ENCODE measurements around the gene RAE1.

RAE1 gene

DNA sequence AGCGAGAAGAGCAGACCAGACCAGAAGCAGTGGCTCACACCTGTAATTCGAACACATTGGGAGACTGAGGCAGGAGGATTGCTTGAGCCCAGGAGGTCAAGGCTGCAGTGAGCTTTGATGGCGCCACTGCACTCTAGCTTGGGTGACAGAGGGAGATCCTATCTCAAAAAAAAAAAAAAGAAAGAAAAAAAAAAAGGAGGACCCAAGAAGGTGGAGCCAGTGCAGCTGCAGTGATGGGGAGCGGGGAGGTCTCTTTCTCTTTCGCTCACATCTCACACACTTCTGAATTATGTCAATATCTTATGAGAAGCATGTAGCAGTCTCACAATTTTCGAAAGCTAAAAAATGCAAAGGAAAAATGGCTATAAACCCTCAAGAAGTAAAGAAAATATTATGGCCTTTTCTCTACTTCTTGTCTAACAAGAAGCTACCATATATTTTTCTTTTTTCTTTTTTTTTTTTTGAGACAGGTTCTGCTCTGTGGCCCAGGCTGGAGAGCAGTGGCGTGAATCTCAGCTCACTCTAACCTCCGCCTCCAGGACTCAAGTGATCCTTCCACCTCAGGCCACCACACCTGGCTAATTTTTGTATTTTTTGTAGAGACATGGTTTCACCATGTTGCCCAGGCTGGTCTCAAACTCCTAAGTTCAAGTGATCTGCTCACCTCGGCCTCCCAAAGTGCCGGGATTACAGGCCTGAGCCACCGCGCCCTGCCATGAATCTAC is 25.3 kb upstream of the RAE1 start:
- no peak for DNase-seq (ENCODE audit: insufficient read length, low spot score)
- FAIRE-seq, result no peak
- TF ChIP-seq, protein P1, sequence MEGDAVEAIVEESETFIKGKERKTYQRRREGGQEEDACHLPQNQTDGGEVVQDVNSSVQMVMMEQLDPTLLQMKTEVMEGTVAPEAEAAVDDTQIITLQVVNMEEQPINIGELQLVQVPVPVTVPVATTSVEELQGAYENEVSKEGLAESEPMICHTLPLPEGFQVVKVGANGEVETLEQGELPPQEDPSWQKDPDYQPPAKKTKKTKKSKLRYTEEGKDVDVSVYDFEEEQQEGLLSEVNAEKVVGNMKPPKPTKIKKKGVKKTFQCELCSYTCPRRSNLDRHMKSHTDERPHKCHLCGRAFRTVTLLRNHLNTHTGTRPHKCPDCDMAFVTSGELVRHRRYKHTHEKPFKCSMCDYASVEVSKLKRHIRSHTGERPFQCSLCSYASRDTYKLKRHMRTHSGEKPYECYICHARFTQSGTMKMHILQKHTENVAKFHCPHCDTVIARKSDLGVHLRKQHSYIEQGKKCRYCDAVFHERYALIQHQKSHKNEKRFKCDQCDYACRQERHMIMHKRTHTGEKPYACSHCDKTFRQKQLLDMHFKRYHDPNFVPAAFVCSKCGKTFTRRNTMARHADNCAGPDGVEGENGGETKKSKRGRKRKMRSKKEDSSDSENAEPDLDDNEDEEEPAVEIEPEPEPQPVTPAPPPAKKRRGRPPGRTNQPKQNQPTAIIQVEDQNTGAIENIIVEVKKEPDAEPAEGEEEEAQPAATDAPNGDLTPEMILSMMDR (IDR thresholded peaks at IDR 0.05; ENCODE audit: insufficient read depth, missing control alignments), result no peak

- FAIRE-seq, result no peak
- TF ChIP-seq, protein P1 (IDR thresholded peaks at IDR 0.05; ENCODE audit: insufficient read depth, missing control alignments), result no peak
- DNase-seq (ENCODE audit: insufficient read length, low spot score), result no peak
Observed at GRCh38 chr20:57326667-57327455, 24.2 kb upstream of the RAE1 start.

- TF ChIP-seq, protein P1 (IDR thresholded peaks at IDR 0.05; ENCODE audit: insufficient read depth, missing control alignments), result no peak
- FAIRE-seq, result no peak
- no peak for DNase-seq (ENCODE audit: insufficient read length, low spot score)
Observed at GRCh38 chr20:57327820-57328219, 23.2 kb upstream of the RAE1 start.

- FAIRE-seq, result no peak
Observed at GRCh38 chr20:57329608-57330221, 21.3 kb upstream of the RAE1 start, which contains the start of gene SPO11. SPO11 (plus strand) TSS chr20:57329803; CDS start chr20:57329868, 65 bp downstream.

DNA sequence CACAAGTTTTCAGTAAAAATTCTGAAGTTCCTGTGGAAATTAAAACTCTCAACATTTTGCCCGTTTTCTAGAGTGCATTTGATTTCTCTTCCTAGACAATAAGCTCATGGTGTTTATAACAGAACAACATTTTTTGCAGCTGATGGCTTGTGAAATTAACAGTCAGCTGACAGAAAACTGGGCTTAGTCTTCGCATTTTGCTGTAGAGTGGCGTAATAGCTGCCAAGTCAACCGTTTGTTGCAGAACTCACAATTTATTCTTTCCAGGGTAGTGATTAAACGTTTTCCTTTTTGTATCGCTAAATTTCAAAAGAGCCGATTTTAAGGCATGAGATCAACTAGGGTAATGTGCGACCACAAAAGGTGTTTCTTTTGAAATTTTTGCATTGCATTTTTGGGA is 20.1 kb upstream of the RAE1 start:
- FAIRE-seq, result no peak
- no peak for DNase-seq (ENCODE audit: insufficient read length, low spot score)
- TF ChIP-seq, protein P1 (IDR thresholded peaks at IDR 0.05; ENCODE audit: insufficient read depth, missing control alignments), result no peak

More at GRCh38 chr20:57329608-57330221, 21.3 kb upstream of the RAE1 start, which contains the start of gene SPO11:
- TF ChIP-seq, protein P1 (IDR thresholded peaks at IDR 0.05; ENCODE audit: insufficient read depth, missing control alignments), result peak; percentile 1
- no peak for DNase-seq (ENCODE audit: insufficient read length, low spot score)

DNA sequence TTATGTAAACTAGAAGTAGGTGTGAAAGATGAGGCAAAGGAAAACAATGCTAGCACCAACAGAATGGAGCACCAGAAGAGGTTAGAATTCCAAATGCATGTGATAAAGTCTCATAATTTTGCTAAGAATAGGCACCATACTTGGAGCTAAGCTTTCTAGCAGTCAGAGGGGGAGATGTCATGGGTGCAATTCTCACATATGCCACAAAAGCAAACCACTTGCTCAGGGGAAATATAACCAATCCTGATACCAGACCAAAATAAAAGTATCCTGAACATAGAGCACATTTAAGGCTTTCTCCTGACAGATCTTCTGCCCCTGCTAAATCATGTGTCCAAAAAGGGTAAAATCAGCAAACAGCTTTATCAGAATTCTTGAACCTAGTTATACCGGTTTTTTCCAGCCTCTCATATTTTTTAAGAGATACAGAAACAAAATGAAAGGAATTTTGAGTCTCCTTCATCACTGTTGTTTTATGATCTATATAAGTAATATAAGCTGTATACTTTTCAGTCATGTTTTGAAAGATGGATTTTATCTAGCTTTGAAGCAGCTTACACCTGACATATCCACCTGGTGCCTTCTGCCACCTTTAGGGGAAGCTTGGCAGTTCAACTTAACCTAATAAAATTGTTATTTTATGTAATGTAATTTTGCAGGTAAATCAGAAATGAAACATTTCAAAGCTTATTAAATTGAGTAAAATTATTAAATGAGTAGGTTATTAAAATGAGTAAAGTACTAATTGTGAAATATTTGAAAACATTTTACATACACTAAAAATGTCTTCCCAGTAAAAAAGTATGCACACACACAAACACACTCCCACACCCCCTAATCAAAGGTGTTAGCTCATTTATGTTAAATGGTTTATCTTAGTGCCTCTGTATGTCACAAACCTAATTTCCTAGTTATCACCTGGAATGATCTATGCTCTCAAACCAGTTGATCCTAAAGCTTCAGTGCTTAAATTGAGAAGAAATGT is 18.7 kb upstream of the RAE1 start:
- DNase-seq (ENCODE audit: insufficient read length, low spot score) (no peak), FAIRE-seq (no peak)
- TF ChIP-seq, protein P1 (IDR thresholded peaks at IDR 0.05; ENCODE audit: insufficient read depth, missing control alignments), result peak; percentile 47

Data from D721Med (cell line).